C4-2B (cell line): ENCODE data around the gene PACSIN1.

ENCODE experiments used
- ZFX ChIP-seq: fragments of 450-650 bp; IDR thresholded peaks from 2 replicates; pipeline ENCODE4 v1.6.1; 2017
- TF ChIP-seq, protein P1 (sequence below): fragments of 450-650 bp; conservative IDR thresholded peaks from 2 replicates; pipeline ENCODE4 v1.5.1; 2017; ENCODE audit warnings: mild to moderate bottlenecking

DNA sequence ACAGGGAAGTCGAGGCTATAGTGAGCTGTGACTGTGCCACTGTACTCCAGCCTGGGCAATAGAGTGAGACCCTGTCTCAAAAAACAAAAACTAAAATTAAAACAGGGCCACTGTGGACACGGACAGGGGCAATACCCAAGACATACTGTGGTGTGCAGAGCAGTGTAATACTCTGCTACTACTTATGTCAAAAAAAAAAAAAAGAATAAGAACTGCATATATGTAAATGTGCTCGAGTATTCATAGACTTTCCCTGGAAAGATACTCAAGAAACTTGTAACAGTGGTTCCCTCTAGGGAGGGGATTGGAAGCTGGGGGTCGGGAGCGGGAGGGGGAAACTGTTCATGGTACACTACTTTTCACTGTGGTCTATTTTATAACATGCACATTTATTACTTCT, 74.3 kb downstream of the PACSIN1 start:
- TF ChIP-seq, protein P1, sequence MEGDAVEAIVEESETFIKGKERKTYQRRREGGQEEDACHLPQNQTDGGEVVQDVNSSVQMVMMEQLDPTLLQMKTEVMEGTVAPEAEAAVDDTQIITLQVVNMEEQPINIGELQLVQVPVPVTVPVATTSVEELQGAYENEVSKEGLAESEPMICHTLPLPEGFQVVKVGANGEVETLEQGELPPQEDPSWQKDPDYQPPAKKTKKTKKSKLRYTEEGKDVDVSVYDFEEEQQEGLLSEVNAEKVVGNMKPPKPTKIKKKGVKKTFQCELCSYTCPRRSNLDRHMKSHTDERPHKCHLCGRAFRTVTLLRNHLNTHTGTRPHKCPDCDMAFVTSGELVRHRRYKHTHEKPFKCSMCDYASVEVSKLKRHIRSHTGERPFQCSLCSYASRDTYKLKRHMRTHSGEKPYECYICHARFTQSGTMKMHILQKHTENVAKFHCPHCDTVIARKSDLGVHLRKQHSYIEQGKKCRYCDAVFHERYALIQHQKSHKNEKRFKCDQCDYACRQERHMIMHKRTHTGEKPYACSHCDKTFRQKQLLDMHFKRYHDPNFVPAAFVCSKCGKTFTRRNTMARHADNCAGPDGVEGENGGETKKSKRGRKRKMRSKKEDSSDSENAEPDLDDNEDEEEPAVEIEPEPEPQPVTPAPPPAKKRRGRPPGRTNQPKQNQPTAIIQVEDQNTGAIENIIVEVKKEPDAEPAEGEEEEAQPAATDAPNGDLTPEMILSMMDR = no peak
- TF ChIP-seq ZFX = no peak
